Measurements from ENCODE around the gene SIGLEC8. TPM values are rescaled to one million over a fixed set of nuclear protein-coding genes. Genes with fewer than 3 reads are reported as not detected.
"Not testable (repeated sequence)": the region's sequence is repeated elsewhere in the genome, so short reads cannot be mapped to it uniquely, and the experiment has no call there.

Gene SIGLEC8
- total RNA-seq, 1 donor from 2014 or later = not detected

GRCh38 chr19:51418707-51419106, 39.5 kb downstream of the SIGLEC8 start:
- H3K4me3 ChIP-seq (ENCODE audit: low read depth, low read length) = no peak overlapping the region
- TF ChIP-seq CTCF (conservative IDR thresholded peaks at IDR 0.05; ENCODE audit: low read depth, low read length) = no peak
- DNase-seq (ENCODE audit: low read depth) = no peak

GRCh38 chr19:51417810-51418157, 40.5 kb downstream of the SIGLEC8 start:
- no peak overlapping the region for H3K4me3 ChIP-seq (ENCODE audit: low read depth, low read length)
- DNase-seq (ENCODE audit: low read depth) = no peak
- no peak for TF ChIP-seq CTCF (conservative IDR thresholded peaks at IDR 0.05; ENCODE audit: low read depth, low read length)

GRCh38 chr19:51417107-51417809, 41.0 kb downstream of the SIGLEC8 start, which contains the start of gene SIGLEC10:
Gene SIGLEC10 (minus strand): TSS chr19:51417642. CDS start chr19:51417581, 61 bp downstream.
- no peak within 1 kb of the TSS for H3K4me3 ChIP-seq (ENCODE audit: low read depth, low read length)
- no peak for DNase-seq (ENCODE audit: low read depth)

GRCh38 chr19:51416422-51416821, 41.8 kb downstream of the SIGLEC8 start:
- not testable (repeated sequence) for DNase-seq (ENCODE audit: low read depth); H3K4me3 ChIP-seq (ENCODE audit: low read depth, low read length)

More at GRCh38 chr19:51417107-51417809, 41.0 kb downstream of the SIGLEC8 start, which contains the start of gene SIGLEC10:
- no peak for TF ChIP-seq CTCF (conservative IDR thresholded peaks at IDR 0.05; ENCODE audit: low read depth, low read length)

GRCh38 chr19:51415187-51415586, 43.1 kb downstream of the SIGLEC8 start:
- TF ChIP-seq CTCF (conservative IDR thresholded peaks at IDR 0.05; ENCODE audit: low read depth, low read length) = no peak
- DNase-seq (ENCODE audit: low read depth) = no peak
- no peak overlapping the region for H3K4me3 ChIP-seq (ENCODE audit: low read depth, low read length)

- no peak overlapping the region for H3K4me3 ChIP-seq (ENCODE audit: low read depth, low read length)
- no peak for TF ChIP-seq CTCF (conservative IDR thresholded peaks at IDR 0.05; ENCODE audit: low read depth, low read length)
- no peak for DNase-seq (ENCODE audit: low read depth)
Observed at GRCh38 chr19:51410950-51411748, 47.1 kb downstream of the SIGLEC8 start.

- no peak overlapping the region for H3K4me3 ChIP-seq (ENCODE audit: low read depth, low read length)
- no peak for DNase-seq (ENCODE audit: low read depth)
- TF ChIP-seq CTCF (conservative IDR thresholded peaks at IDR 0.05; ENCODE audit: low read depth, low read length) = peak; percentile 53
Observed at GRCh38 chr19:51407511-51408131, 50.6 kb downstream of the SIGLEC8 start.
